GM19351 (cell line): ENCODE results near the gene TMEM237.

Experiments
- ATAC-seq: cut with Tn5 transposase; IDR thresholded peaks from one replicate; pipeline ENCODE4 v1.9.1; 2021; ENCODE audit warnings: mild to moderate bottlenecking, moderate library complexity; ENCODE audit not compliant: unreplicated experiment

TMEM237 gene

GRCh38 chr2:201642579-201643215 lies 606 bp downstream of the TMEM237 start:
- ATAC-seq: peak; percentile 73

GRCh38 chr2:201642086-201642578 lies 1.2 kb downstream of the TMEM237 start:
- peak; percentile 49 for ATAC-seq

- ATAC-seq: no peak
Measured at GRCh38 chr2:201639205-201639604, 4.1 kb downstream of the TMEM237 start.

GRCh38 chr2:201638326-201638725 lies 5.0 kb downstream of the TMEM237 start:
- no peak for ATAC-seq

- no peak for ATAC-seq
Measured at GRCh38 chr2:201633661-201634249, 9.5 kb downstream of the TMEM237 start.

- no peak for ATAC-seq
Measured at GRCh38 chr2:201631041-201631440, 12.3 kb downstream of the TMEM237 start.

- ATAC-seq: no peak
Measured at GRCh38 chr2:201630577-201630976, 12.7 kb downstream of the TMEM237 start.

- no peak for ATAC-seq
Measured at GRCh38 chr2:201628545-201628944, 14.8 kb downstream of the TMEM237 start.

GRCh38 chr2:201622306-201622970 lies 20.9 kb downstream of the TMEM237 start:
- no peak for ATAC-seq

GRCh38 chr2:201621293-201621999 lies 21.9 kb downstream of the TMEM237 start:
- ATAC-seq: no peak

GRCh38 chr2:201618744-201619662 lies 24.3 kb downstream of the TMEM237 start:
- ATAC-seq: no peak

- no peak for ATAC-seq
Measured at GRCh38 chr2:201608021-201608420, 35.3 kb downstream of the TMEM237 start.

- ATAC-seq: no peak
Measured at GRCh38 chr2:201607568-201607967, 35.7 kb downstream of the TMEM237 start.

GRCh38 chr2:201600906-201601305 lies 42.4 kb downstream of the TMEM237 start:
- no peak for ATAC-seq

- no peak for ATAC-seq
Measured at GRCh38 chr2:201597397-201597796, 45.9 kb downstream of the TMEM237 start.

- ATAC-seq: no peak
Measured at GRCh38 chr2:201580486-201580885, 62.8 kb downstream of the TMEM237 start.

- no peak for ATAC-seq
Measured at GRCh38 chr2:201579536-201579935, 63.8 kb downstream of the TMEM237 start.

- ATAC-seq: no peak
Measured at GRCh38 chr2:201575971-201576370, 67.3 kb downstream of the TMEM237 start.

- ATAC-seq: no peak
Measured at GRCh38 chr2:201574766-201575165, 68.5 kb downstream of the TMEM237 start.

- peak; percentile 50 for ATAC-seq
Measured at GRCh38 chr2:201572846-201573508, 70.3 kb downstream of the TMEM237 start.
